ENCODE data around the gene ZNRF3.
"Not testable (repeated sequence)": the region's sequence is repeated elsewhere in the genome, so short reads cannot be mapped to it uniquely, and the experiment has no call there.

Gene ZNRF3

GRCh38 chr22:29014773-29015172, 131.4 kb downstream of the ZNRF3 start:
- DNase-seq = no peak

- DNase-seq = no peak
These were observed 132.9 kb downstream of the ZNRF3 start for GRCh38 chr22:29016067-29016938.

DNA sequence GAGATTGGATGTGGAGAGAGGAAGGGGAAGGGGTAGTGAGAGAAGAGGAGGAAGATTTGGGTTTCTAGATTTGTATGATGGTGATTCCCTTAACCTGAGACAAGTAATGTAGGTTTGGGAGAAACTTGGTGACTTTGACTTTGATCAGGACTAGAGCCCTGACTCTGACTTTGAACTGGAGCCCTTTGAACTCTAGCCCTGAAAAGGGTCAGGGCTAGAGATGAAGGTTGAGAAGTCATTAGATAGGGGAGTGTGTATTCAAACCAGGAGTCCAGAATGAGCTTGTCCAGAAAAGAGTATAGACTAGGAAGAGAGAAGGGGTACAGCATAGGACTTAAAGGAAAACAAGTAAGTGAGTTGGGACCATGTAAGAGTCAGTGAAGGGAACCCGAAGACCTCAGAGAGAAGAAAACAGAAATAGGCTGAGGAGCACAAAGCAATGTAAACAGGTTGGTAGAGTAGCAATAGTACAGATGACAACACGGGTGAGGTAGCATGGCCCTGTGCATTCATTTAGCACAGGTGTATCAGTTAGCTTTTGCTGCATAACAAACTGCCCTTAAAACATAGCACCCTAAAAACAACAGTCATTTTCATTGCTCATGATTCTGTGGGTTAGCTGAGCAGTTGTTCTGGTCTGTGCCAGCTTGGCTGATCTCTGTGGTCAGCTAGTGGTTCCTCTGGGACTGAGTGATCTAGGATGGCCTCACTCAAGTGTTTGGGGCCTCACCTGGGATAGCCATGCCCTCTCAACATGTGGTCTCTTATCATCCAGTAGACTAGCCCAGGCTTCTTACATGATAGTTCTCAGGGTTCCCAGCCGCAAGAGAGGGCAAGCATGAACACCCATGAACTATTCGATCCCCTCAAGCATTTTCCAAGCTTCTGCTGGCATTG, 135.2 kb downstream of the ZNRF3 start:
- no peak for DNase-seq

DNA sequence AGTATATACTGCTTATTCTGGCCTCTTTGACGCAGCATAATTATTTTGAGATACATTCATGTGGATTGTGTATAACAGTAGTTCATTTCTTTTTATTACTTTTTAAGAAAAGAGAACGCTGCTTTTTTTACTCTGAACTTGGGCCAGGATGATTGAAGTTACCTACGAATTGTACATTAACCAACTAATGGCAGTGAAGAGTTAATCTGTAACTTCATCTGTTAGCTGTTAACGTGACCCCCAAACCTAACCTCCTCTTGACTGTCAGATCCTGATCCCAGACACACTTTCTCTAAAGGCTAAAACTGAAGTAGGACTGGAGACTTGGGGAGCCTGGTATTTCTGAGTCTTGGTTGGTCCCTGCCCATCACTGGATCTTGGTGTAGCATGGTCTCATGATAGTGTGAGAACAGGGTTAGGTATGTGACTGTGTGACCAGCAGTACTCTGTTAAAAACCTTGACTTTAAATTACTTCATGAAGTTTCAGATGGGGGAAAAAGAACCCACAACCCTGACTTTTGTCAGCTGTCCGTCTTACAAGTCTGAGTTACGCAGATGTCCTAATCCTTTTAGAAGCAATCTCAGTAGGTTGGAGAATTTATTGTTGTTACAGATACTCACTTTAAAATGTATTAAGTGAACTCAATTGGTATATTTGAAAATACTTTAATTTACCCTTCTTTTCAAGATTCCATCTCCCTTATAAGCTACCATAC, 138.9 kb downstream of the ZNRF3 start:
- DNase-seq = no peak

GRCh38 chr22:29023172-29023796, 139.9 kb downstream of the ZNRF3 start:
- no peak for DNase-seq

GRCh38 chr22:29026579-29026978, 143.2 kb downstream of the ZNRF3 start:
- DNase-seq = no peak

DNA sequence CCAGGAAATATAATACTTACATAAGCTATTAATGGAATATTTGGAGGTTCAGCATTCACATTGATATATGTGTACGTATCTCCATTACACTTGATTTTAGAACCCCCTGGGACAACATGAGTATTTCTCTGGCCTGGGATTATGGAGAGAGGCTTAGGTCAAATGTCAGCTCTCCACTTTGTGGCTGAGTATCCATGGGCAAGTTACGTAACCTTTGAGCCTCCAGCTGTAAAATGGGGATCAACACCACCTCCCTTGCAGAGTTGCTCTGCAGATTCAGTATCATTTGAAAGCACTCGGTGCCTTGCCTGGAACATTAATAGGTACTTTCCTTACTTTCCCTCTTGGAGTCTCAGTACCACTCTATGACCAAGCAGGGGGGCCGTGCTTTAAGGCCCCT, 145.1 kb downstream of the ZNRF3 start:
- DNase-seq = no peak

GRCh38 chr22:29029202-29030000, 146.0 kb downstream of the ZNRF3 start:
- DNase-seq = no peak

GRCh38 chr22:29030016-29030617, 146.7 kb downstream of the ZNRF3 start:
- no peak for DNase-seq

DNA sequence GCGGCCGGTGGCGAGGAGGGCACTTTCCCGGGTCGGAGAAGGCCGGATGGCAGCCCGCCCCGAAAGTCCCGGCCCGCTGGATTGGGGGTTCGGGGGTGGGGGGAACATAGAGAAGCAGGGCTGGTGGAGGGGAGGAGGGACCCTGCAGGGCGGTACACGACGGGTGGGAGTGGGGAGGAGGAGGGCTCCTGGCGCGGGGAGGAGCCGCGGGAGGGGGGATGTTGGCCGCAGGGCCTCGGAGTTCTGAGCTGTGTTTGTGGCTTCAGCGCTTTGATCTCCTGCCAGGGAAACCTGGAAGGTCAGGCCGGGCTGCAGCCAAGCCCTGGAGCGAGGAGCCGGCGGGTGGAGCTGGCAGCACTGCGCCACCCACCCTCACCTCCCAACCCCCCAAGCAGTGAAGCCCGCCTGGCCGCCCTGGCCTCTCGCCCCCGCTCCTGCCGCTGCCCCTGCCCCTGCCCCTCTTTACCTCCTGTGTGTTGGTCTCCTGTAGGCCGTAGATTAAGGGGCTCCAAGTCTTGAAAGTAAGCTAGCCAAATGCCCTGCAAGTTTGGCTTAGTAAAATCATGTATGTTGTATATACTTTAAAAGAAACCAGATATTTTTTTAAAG, 147.3 kb downstream of the ZNRF3 start:
- DNase-seq = no peak

DNA sequence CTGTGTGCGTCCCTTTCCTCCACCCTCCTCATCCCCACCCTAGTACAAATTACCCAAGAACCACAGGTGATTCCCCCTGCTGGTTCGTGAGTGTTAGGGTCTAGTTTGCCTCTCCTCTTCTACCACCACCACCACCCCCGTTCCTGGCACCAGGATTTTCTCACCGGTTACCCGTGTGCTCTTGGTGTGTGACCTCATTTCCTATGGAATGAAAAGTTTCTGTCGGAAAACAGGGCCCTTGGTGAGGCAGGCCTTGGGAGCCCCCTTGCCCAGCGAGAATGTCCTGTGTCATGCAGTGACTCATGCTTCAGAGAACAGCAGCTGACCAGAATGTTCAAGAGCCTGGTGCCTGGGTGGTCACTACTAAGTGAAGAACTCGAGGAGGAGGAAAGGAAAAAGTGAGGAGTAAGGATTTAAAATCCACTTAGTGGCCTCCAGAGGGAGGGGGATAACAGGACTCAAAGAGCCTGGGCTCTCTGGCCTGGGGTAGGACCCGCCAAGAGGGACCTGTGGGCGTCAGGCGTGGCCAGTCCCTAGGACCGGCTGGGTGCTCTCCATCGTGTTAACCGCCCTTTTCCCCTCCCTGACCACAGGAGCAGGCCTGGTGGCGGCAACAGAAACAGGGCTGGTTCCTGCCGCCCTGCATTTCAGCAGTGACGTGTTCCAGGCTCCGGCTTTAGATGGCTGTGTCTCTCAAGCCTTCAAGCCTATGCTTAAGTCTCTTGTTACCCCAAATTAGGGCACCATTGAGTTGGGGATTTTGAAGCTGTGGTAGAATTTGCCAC, 148.0 kb downstream of the ZNRF3 start:
- DNase-seq = no peak

DNA sequence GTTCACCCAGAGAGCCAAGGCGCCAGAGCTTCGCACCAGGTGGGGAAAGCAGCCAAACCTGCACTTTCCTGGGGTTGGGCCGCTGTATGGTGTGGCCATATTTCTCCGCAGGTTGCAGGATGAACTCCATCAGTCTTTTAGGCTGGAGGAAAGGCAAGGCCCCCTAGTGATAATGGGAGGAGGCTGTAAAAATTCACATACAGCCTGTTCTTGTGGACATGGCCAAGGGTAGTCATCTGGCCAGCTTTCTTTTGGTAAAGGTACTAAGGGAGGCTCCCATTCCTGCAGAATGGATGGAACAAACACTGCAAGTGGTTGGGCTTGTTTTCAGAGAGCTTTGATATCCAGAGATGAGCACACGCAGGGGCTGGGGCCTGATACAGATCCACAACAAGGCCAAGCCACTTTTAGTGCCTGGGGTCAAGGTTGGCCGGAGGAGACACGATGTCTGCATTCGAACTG, 148.7 kb downstream of the ZNRF3 start:
- no peak for DNase-seq

GRCh38 chr22:29032584-29032983, 149.2 kb downstream of the ZNRF3 start:
- DNase-seq = no peak

GRCh38 chr22:29037340-29037932, 154.1 kb downstream of the ZNRF3 start:
- no peak for DNase-seq

GRCh38 chr22:29039148-29039547, 155.8 kb downstream of the ZNRF3 start:
- no peak for DNase-seq

GRCh38 chr22:29039684-29040083, 156.3 kb downstream of the ZNRF3 start:
- not testable (repeated sequence) for DNase-seq

GRCh38 chr22:29040385-29041275, 157.3 kb downstream of the ZNRF3 start:
- DNase-seq = peak; percentile 59 to 61

GRCh38 chr22:29041408-29041807, 158.0 kb downstream of the ZNRF3 start:
- no peak for DNase-seq

Measured in stimulated activated CD4-positive, alpha-beta T cell treated with anti-CD3 and anti-CD28 coated beads, Interleukin-2, amount 100 ng/mL, for 48 hours (primary cell).